AG04449 (cell line): ENCODE results near the gene AIMP2.
A peak's percentile ranks its signal among the peaks of the same experiment; 100 is the strongest.
"Not testable (repeated sequence)": the region's sequence is repeated elsewhere in the genome, so short reads cannot be mapped to it uniquely, and the experiment has no call there.

Experiments used
- CTCF ChIA-PET: fragments of 350-600 bp; formaldehyde crosslinking; extraction: SDS; loops from one replicate; lab custom pipeline; 2021; ENCODE audit warnings: antibody characterized with exemption; lab: Yijun Ruan, JAX
- POLR2A ChIA-PET: fragments of 400-600, 350-600 bp; formaldehyde crosslinking; extraction: SDS; loops from one replicate; lab custom pipeline; 2020; ENCODE audit warnings: antibody characterized with exemption, inconsistent platforms; lab: Yijun Ruan, JAX
- DNase-seq: peaks from one replicate; pipeline ENCODE4 v3.0.0-alpha.2; 2010; ENCODE audit warnings: low read depth, low spot score
- H3K4me3 ChIP-seq: 2 replicates; pipeline ENCODE4 v1.5.1; 2011; ENCODE audit warnings: low read depth, mild to moderate bottlenecking, control low read depth, low read length
- CTCF ChIP-seq: IDR thresholded peaks from one replicate; pipeline ENCODE4 v1.5.1; 2011; ENCODE audit warnings: mild to moderate bottlenecking, moderate library complexity, low read length, control low read depth, inconsistent platforms; ENCODE audit not compliant: insufficient read depth; ENCODE audit errors: missing control alignments

The AIMP2 gene

DNA sequence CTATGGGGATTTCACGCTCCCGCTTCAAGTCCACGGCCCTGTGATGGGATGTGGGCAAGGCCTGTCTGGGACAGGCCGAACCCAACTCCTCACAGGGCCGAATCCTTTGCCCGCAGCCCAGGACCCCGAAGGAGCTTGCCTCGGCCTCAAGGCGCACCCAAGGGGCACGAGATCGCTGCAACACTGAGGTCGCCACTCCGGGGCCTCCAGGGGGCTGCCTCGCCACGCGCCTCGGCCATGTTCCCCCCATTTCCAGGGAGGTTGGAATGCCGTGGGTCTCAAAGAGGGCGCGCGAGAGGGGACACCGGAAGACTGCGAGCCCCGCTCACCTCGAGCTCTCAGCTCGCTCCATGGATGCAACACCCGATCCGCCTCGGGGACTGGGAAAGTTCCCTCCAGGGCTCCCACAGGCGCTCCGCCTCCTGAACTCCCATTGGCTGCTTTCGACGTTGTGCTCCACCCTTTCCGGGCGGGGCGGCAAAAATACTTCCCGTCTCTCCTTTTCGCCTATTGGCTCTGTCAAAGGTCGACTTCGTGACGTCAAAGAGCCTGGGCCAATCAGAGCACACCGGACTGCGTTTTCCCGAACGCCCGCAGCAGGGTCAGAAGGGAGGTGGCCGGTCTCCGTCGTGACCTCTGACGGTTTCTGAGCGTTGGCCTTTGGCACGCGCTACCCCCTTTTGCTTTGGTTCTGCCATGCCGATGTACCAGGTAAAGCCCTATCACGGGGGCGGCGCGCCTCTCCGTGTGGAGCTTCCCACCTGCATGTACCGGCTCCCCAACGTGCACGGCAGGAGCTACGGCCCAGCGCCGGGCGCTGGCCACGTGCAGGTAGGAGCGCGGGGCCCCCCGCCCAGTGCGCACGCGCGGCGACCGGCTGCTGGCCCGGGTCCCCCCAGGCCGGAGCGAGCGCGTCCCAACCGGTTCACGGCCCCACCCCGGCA lies at the start of gene AIMP2, which contains the start of gene PMS2:
Gene AIMP2, plus strand, starts transcription at position 605 of the 944 bp plus-strand sequence. Its CDS starts 92 bp downstream, at position 697.
Gene PMS2, minus strand, starts transcription at position 382 of the 944 bp plus-strand sequence. Its CDS starts 30 bp downstream, at position 352.
- DNase-seq: peak; percentile 82
- H3K4me3 ChIP-seq: peak within 1 kb of the TSS; percentile 91
- CTCF ChIA-PET: interaction anchor here (0.8 to 3.5 kb wide), 6 partner anchors 11 to 342 kb away, joined by 3 to 17 read pairs (median 4); no protein-coding TSS in a partner anchor
- POLR2A ChIA-PET: interaction anchor here (0.6 to 1.0 kb wide), 5 partner anchors 18 to 656 kb away, joined by 3 to 4 read pairs (median 3); no protein-coding TSS in a partner anchor
- TF ChIP-seq CTCF: peak; percentile 6

DNA sequence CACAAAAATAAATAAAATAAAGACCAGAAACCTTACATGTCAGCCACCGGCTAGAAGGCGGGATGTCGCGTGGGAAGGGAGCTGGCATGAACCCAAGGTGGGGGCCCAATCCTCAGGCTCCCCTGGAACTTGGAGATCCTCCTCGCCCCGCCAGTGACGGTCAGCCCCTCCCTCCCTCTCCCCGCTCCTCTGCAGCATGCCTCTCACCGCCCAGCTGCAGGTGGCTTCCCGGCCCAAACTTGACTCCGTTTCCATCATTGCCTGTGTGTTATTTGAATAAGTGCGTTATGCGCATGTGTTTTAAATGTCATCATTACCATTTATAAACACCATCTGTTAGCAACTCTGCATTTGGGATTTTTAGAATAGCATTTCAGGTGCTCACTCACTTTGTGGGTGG lies 45.9 kb upstream of the AIMP2 start:
- DNase-seq, H3K4me3 ChIP-seq, CTCF ChIA-PET, POLR2A ChIA-PET: not testable (repeated sequence)

- DNase-seq, POLR2A ChIA-PET, CTCF ChIA-PET: not testable (repeated sequence)
Observed at GRCh38 chr7:5963810-5964209, 45.3 kb upstream of the AIMP2 start.

DNA sequence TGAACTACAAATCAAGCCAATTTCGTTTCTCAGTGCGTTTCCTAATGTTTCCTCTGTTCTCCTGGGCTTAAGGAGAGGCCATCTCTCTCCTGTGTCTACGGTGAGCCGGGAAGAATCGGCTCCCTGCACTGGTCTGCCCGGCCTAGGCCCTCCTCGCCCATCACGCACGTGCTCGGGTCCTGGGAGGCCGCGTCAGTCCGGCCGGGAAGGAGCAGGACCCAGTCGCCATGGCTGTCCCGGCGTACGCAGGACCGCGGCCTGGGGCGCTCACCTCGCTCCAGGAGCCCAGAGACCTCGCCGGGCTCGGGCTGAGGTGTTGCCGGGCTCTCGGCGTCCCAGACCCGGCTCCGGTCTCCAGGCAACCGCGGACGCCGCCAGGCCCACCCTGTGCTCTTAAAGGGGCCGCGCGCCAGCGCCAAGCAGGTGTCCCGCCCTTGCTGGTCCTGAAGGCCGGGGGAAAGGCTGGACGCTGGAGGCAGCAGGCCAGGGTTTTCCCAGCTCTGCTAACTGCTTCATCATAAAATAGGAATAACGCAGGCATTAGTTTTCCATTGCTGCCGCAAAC lies 38.6 kb upstream of the AIMP2 start, which contains the start of gene RSPH10B:
Gene RSPH10B, minus strand, starts transcription at position 343 of the 565 bp plus-strand sequence. CDS start 3,573 bp downstream, outside the sequence.
- CTCF ChIA-PET, H3K4me3 ChIP-seq, POLR2A ChIA-PET, DNase-seq: not testable (repeated sequence)

More at GRCh38 chr7:5963810-5964209, 45.3 kb upstream of the AIMP2 start:
- H3K4me3 ChIP-seq: not testable (repeated sequence)

GRCh38 chr7:5973580-5973979 lies 35.5 kb upstream of the AIMP2 start:
- H3K4me3 ChIP-seq, POLR2A ChIA-PET, CTCF ChIA-PET, DNase-seq: not testable (repeated sequence)

- CTCF ChIA-PET, H3K4me3 ChIP-seq, POLR2A ChIA-PET, DNase-seq: not testable (repeated sequence)
Observed at GRCh38 chr7:5979680-5980314, 29.3 kb upstream of the AIMP2 start.

- H3K4me3 ChIP-seq, CTCF ChIA-PET, POLR2A ChIA-PET, DNase-seq: not testable (repeated sequence)
Observed at GRCh38 chr7:5987061-5987460, 22.0 kb upstream of the AIMP2 start.

- ChIA-PET POLR2A (interaction anchor here (0.6 to 0.7 kb wide), 3 partner anchors 14 to 175 kb away, joined by 3 read pairs; no protein-coding TSS in a partner anchor), CTCF (interaction anchor here (0.6 to 3.4 kb wide), 33 partner anchors 8 to 439 kb away, joined by 3 to 19 read pairs (median 4); partner anchors contain the start of genes AIMP2 and PMS2)
- TF ChIP-seq CTCF: peak; percentile 62
- DNase-seq: no peak
- H3K4me3 ChIP-seq: no peak overlapping the region
Observed at GRCh38 chr7:5997210-5997808, 11.8 kb upstream of the AIMP2 start.
